ENCODE measurements around the gene SLC9A7.

- TF ChIP-seq CTCF (IDR thresholded peaks at IDR 0.05) (no peak), POLR2AphosphoS5 (IDR thresholded peaks at IDR 0.05) (no peak)
Measured at GRCh38 chrX:46676399-46677356, 82.2 kb downstream of the SLC9A7 start.
